GM21528 (cell line): ENCODE measurements around the gene AHCYL1.
"Not testable (repeated sequence)": the region's sequence is repeated elsewhere in the genome, so short reads cannot be mapped to it uniquely, and the experiment has no call there.

Source experiments
- ATAC-seq: cut with Tn5 transposase; IDR thresholded peaks from one replicate; pipeline ENCODE4 v1.9.1; 2021; ENCODE audit warnings: mild to moderate bottlenecking, moderate library complexity; ENCODE audit not compliant: unreplicated experiment, low FRiP score

Gene AHCYL1

DNA sequence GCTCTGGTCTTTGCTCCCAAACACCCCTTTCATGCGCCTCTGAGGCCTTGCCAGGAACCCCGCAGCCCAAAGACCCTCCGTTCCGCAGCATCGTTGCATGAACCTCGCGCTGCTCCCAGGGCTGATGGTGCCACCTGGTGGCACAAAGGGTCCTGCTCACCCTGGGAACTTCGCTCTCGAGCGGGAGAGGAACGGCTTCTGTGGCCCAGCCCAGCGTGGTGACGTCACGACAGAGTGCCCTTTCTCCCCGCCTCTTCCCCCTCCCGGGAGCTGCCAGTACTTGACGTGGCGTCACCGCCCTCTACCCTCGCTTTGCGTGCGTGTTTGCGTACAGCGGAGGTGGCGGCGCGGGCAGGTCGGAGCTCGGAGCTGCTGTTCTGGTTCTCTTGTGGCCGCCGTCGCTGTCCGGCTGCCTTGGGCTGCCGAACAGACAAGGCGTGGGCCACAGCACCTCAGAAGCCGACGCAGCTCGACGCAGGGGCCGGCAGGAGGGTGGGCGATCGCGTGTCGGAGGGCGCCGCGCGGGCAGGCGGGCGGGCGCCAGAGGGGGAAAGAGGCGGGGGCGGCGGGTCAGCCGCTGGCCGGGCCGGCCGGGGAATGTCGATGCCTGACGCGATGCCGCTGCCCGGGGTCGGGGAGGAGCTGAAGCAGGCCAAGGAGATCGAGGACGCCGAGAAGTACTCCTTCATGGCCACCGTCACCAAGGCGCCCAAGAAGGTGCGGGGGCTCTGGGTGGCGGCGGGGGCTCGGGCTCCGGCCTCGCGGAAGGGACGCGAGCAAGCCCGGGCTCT, at the start of gene AHCYL1:
TSS of gene AHCYL1 (plus strand) at position 310 of the 791 bp plus-strand sequence. CDS start at position 598, 288 bp downstream.
- peak; percentile 96 for ATAC-seq

DNA sequence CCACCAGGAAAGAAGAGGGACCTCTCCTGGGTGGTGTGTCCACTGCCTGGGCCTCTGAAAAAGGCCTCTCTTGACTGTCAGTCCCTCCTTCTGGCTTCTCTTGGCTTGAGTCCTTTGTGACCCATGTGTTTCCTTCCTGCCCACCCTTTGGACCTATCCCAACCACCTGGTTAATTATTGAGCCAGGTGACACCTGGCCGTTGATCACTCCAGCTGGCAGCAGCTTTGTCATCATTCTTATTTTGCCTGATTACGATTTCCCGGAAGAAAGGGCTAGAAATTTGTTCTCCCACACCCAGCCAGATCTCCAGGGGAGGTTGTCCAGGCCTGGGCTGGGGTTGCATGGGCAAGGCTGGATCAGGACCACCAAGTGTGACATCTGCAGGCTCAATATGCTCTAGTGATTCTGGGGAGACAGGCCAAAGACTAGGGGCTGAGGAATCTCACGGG, 49.1 kb upstream of the AHCYL1 start:
- no peak for ATAC-seq

DNA sequence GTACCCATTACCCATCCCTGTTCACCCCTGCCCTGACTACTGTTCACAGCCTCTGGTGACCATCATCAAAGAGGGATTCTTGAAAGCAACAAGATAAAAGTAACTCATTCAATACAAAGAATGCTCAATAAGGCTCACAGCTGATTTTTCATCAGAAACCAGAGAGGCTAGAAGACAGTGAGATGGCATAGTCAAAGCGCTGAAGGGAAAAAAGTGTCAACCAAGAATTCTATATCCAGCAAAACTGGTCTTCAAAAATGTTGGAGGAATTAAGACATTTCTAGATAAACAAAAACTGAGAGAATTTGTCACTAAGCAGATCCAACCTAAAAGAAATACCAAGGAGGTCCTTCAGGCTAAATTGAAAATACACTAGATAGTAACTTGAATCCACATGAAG, 46.8 kb upstream of the AHCYL1 start:
- ATAC-seq = no peak

DNA sequence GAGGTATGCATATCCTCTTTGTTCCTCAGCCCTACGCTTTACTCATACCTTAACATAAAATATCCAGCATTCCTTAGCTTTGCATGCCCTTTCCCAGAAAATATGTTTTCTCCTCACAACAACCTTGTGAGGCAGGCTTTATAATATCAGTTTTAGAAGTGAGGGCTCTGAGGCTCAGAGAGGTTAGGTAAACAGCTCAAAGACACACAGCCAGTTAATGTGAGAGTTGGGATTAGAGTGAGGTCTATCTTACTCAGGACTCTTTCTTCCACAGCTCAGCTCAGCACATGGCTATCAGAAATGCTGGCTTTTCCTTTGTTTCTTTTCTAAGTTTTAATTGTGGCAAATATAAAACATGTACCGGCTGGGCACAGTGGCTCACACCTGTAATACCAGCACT, 46.0 kb upstream of the AHCYL1 start:
- ATAC-seq = no peak

DNA sequence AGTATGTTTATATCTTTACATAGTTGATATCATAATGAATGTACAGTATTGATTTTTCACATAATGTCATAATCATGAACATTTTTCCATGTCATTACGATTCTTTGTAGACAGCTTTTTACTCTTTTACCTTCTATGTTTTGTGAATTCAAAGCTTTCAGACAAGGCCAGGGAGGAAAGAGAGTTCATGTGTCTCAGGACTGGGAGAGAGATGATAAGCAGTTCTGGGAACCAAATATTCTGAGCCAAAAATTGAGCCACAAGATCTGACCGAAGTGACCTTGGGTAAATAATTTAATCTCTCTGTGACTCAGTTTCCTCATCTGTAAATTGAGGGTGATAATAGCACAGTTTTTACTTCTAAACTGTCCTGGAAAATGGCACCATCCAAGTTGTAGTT, 42.1 kb upstream of the AHCYL1 start:
- no peak for ATAC-seq

DNA sequence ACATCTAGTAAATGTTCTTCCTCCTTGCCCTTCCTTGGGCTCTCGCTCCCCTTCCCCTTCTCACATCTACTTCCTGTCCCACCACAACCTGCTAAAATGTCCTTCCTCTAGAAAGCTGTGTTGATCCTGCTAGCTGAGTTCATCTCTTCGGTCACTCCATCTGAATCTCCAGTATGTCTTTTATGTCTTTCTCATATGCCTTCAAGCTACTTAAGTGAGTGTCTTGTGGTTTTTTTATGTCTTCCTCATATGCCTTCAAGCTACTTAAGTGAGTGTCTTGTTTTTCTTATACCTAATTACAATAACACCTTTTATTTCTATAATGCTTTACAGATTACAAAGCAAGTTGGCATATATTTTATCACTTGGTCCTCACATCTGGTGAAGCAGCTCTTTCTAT, 40.0 kb upstream of the AHCYL1 start:
- no peak for ATAC-seq

DNA sequence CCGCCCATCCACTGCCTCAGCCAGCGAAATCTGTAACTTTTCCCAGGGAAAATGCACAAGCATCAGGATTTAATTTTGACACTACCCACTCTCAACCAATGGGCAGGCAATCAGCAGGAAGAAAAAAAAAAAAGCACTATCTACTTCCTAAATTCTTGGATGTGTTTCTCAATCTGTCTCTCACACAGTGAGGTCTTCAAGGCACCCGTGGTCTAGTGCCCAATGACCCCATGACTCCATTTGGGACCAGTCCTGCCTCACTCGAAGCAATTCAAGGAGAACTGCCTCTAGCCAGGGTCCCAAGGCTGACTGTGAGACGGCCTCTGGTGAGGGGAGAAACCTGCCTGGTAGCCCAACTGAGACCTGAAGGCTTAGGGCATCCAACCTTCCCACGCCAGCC, 38.1 kb upstream of the AHCYL1 start:
- ATAC-seq = no peak

DNA sequence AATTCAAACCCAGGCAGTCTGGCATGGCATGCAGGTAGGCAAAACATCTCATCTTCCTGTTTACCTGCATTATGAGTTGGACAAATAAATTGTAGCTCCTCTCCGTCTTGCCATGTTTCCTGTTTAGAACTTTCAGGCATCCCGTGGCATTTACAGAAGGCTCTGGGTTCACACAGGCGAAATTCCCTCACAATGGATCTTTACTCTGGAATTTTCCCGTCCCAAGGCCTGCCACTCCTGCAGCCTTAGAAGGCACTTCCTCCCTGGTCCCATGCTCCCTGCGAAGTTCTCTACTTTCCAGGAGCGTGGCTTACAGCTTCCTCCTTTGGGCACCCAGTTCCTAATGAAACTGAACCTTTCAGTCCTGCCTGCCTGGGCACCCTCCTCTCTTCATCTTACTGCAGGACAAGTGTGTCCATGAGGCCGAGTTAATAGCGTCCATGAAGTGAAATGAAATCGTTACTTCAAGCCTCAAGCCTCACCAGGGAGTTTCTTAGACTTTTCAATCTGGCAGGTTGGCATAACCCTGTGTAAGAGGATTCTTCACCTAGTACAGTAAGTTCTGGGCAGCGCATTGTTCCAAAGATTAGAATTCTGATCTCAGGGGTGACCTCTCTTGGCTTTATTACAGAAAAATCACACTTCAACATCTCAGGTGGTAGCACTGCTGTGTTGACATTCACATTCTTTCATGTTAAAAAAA, 36.8 kb upstream of the AHCYL1 start:
- no peak for ATAC-seq

DNA sequence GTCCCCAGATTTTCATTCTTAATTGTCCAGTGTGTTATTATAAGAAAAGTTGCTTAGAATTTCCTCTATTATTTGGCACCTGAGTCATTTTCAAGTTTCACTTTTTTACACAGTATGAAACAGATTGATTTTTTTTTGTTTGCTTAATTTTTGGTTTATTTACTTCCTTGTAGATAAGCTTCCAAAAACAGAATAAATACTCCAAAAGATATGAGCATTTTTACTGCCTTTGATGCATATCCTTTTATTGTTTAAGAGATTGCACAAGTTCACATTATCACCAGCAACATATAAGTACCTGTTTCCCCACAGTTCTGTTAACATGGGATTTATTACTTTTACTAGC, 36.3 kb upstream of the AHCYL1 start:
- no peak for ATAC-seq

DNA sequence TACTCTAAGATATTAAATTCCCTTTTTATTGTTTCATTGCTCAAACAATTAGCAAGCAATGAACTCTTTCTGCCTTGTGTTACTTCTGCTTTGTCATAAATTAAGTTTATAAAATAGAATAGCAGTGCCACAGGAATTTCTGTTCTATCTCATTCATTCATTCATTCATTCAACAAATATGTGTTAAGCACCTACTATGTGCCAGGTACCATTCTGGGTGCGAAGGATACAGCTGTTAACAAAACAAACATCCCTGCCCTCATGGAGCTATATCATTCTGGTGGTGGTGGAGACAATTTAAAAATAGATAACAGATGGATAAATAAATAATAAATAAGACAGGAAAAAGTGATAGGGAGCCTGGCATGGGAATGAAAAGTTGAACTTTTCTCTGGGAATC, 34.5 kb upstream of the AHCYL1 start:
- no peak for ATAC-seq

DNA sequence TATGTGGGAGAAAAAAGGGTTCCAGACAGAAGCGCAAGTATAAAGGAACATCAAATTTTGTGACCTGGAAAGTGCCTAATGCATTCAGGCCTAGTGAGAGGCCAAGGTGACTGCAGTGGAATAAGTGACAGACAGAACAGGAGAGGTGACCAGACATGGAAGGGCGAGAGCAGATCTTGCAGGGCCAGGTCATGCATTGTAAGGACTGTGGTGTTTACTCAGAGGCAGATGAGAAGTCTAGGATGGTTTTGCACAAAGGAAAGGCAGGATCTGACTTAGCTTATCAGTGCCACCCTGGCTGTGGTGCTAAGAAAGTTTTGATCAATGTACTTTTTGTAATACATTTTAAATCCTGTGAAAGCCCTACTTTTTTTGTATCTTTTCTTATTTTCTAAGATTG, 34.1 kb upstream of the AHCYL1 start:
- ATAC-seq = no peak

DNA sequence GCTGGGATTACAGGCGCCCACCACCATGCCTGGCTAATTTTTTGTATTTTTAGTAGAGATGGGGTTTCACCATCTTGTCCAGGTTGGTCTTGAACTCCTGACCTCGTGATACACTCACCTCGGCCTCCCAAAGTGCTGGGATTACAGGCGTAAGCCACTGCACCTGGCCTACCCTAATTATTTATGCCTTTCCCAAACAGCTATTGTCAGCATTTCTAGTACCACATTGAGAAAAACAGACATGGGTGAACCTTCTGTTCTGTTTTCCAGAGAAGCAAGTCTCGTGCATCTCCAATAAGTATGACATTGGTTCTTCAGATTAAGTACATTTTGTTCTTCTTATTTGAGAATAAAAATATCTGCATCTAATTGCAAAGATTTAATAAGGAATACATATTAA, 33.1 kb upstream of the AHCYL1 start:
- ATAC-seq = not testable (repeated sequence)

DNA sequence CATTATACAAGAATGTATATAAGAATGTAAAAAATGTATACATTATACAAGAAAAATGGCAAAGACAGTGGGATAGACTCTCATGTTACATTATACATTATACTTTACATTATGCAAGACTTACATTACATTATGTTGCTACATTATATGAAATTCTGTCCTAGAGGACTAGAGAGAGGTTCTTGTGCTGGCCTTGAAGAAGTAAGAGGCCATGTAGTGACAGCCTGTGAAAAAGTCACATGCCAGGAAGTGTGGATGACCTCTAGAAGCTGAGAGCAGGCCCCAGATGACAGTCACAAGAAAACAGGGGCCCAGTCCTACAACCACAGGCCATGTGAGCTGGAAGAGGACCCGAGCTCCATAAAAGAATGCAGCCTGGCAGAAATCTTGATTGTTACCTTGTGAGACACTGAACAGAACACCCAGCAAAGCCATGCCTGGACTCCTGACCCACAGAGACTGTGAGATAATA, 30.5 kb upstream of the AHCYL1 start:
- no peak for ATAC-seq

DNA sequence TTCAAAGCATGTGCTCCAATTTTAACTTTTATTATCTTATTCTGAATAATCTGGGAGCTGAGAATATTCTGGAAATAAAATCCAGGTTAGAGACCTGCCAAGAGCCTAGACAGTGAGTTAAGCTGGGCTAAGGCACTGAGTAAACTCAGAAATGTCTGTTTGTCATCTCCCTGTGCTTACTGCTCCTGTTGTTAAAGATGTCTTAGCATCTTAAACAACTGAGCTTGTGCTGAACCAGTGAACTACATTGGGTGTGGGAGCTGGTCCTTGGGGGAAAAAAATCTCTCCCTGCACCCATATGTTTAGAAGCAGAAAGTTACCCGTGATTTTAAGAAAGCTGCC, 25.0 kb upstream of the AHCYL1 start:
- ATAC-seq = no peak

DNA sequence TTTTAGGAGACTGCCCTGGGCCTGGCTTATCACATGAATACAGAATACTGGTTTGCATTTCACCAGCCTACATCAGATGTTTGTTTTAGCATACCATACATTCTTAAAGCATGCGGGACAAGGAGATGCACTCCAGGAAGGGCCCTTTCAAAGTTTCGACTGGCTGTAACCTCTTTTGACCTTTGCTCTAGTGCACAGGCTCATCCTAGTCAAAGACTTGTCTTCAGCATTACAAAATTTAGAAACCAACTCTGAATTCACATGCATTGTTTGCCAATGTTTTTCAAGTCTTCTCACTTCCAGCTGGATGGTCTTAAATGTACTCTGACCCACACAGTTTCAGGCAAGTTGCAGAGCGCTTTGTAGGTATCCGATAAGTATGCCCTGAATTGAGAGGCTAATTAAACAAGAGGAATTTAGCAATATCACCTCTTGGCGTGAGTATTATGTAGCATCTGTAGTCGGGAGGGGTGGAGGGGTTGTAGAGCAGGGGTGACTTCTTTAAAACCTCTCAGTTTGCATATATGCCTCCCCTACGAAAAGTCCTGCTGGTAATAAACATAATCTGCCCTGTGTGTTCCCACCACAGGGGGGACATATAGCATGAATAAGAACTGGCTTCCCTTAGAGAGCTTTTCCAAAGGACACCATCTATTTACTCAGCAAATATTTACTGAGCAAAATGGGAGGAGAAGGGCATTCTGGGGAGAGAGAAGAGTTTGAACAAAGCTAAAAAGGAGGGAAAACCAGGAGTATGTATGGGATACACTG, 24.4 kb upstream of the AHCYL1 start:
- ATAC-seq = no peak

DNA sequence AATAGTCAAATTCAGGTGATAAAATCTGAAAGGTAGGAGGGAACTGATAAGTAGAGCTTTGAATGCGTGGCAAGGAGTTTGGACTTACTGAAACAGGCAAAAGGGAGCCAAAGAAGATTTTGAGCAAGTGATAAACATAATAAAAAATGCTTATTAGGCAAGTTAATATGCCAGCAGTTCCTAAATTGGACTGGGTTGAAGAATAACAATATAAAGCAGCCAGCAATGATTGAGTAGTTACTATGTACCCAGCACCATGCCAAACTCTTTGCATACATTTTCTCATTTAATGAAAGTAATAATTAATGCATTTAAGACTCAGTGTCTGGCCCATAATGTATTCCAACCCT, 23.8 kb upstream of the AHCYL1 start:
- ATAC-seq = no peak

DNA sequence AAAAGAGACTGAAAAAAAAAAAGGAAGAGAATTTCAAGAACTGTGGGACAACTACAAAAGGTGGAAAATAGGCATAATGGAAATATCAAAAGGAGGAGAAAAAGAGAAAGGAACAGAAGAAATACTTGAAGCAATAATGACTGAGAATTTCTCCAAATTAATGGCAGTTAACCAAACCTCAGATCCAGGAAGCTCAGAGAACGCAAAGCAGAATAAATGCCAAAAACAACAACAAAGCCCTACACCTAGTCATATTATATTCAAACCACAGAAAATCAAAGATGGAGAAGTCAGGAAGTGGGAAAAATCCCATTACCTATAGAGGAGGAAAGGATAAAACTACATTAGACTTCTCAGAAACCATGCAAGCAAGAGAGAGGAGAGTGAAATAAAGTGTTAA, 20.7 kb upstream of the AHCYL1 start:
- ATAC-seq = no peak

DNA sequence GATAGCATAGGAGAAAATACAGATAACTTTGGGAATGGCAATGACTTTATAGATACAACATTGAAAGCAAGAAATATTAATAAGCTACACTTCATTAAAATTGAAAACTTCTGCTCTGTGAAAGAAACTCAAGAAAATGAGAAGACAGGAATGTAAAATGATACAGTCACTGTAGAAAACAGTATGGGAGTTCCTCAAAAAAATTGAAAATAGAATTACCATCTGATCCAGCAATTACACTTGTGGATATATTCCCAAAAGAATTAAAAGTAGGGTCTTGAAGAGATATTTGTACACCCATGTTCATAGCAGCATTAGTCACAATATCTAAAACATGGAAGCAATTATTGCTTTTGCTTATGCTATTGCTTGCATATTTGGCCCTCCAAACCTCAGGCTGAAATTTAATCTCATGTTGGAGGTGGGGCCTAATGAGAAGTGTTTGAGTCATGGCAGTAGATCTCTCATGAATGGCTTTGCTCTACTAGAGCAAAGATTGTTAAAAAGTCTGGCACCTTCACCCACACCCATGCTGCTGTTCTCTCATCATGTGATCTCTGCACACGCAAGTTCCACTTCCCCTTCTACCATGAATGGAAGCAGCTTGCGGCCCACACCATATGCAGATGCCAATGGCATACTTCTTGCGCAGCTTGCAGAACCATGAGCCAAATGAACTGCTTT, 15.3 kb upstream of the AHCYL1 start:
- no peak for ATAC-seq

DNA sequence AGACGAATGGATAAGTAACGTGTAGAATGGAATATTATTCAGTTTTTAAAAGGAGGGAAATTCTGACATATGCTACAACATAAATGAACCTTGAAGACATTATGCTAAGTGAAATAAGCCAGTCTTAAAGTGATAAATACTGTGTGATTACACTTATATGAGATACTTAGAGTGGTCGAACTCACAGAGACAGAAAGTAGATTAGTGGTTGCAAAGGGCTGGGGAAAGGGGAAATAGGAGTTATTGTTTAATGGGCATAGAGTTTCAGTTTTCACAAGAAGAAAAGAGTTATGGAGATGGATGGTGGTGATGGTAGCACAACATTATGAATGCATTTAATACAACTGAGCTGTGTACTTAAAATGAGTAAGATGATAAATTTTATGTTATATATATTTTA, 14.7 kb upstream of the AHCYL1 start:
- ATAC-seq = no peak

DNA sequence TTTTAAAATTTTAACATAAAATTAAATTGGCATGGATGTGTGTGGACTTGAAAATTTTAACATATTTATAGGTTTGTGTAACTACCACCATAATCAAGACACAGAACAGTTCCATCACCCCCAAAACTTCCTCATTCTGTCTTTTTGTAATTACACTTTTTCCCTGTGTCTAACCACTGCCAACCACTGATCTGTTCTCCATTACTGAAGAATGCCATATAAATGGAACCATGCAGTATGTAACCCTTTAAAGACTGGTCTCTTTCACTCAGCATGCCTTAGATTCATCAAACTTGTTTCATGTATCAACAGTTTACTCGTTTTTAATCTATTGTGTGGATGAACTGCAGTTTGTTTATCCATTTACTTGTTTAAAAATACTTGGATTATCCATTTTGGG, 13.0 kb upstream of the AHCYL1 start:
- no peak for ATAC-seq

DNA sequence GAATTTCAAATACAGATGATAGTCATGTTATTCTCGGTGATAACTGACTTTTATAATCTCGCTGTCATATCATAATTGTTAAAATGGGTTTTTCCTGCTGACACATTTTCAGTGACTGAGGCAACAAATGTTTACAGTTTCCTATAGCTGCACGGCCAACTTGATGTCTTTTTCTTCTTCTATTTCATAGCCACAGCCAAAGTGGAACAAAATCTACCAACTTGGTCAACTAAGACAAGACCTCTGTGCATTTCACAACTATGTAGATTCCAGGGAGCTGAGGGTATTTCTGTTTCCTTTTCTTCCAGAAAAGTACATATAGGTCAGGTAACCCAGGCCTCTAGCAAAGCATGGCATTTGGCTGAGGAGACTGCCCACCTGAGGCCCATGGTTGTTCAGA, 10.4 kb upstream of the AHCYL1 start:
- no peak for ATAC-seq
